Neuronal stem cell (in vitro differentiated cells): Measurements from ENCODE around the gene CDH13.

ENCODE experiments used
- DNase-seq: peaks from one replicate; pipeline ENCODE4 v3.0.0-alpha.2; 2013; ENCODE audit warnings: low spot score
- H2AFZ ChIP-seq: one replicate; pipeline ENCODE4 v1.6.1; 2013; ENCODE audit warnings: mild to moderate bottlenecking, low read length, inconsistent platforms
- H2AK5ac ChIP-seq: 2 replicates; pipeline ENCODE4 v1.6.1; 2013; ENCODE audit warnings: low read depth, mild to moderate bottlenecking, inconsistent platforms, low read length, moderate library complexity, mixed read lengths
- H2BK120ac ChIP-seq: 2 replicates; pipeline ENCODE4 v1.6.1; 2013; ENCODE audit warnings: low read depth, mild to moderate bottlenecking, inconsistent platforms, low read length, moderate library complexity, mixed read lengths
- H2BK12ac ChIP-seq: one replicate; pipeline ENCODE4 v1.6.1; 2013; ENCODE audit warnings: low read length, inconsistent platforms
- H2BK15ac ChIP-seq: 2 replicates; pipeline ENCODE4 v1.6.1; 2013; ENCODE audit warnings: mild to moderate bottlenecking, low read length, inconsistent platforms, mixed read lengths
- H2BK5ac ChIP-seq: one replicate; pipeline ENCODE4 v1.6.1; 2013; ENCODE audit warnings: inconsistent platforms, mild to moderate bottlenecking, low read length, moderate library complexity
- H3K14ac ChIP-seq: one replicate; pipeline ENCODE4 v1.6.1; 2013; ENCODE audit warnings: low read length, inconsistent platforms
- H3K18ac ChIP-seq: 2 replicates; pipeline ENCODE4 v1.6.1; 2013; ENCODE audit warnings: low read length, inconsistent platforms
- H3K23ac ChIP-seq: 2 replicates; pipeline ENCODE4 v1.6.1; 2013; ENCODE audit warnings: low read depth, mild to moderate bottlenecking, mixed read lengths, low read length, inconsistent platforms; ENCODE audit not compliant: poor library complexity
- H3K27ac ChIP-seq: replicated peaks from 3 replicates; pipeline ENCODE4 v1.5.1; 2013; ENCODE audit warnings: low read length, inconsistent platforms
- H3K27me3 ChIP-seq, 3 experiments: 2 replicates each; pipeline ENCODE4 v1.6.1; 2013; ENCODE audit warnings: low read length in 3 of 3, mild to moderate bottlenecking in 2 of 3, inconsistent platforms in 1 of 3, low read depth in 1 of 3, mixed read lengths in 1 of 3, moderate library complexity in 1 of 3; ENCODE audit not compliant: control insufficient read depth in 3 of 3, insufficient read depth in 3 of 3
- H3K36me3 ChIP-seq, 2 donors: replicated peaks in 1 of 2; 2 replicates each; pipeline ENCODE4 v1.6.1; 2013; ENCODE audit warnings: low read length in 2 of 2; ENCODE audit not compliant: control insufficient read depth in 2 of 2, insufficient read depth in 2 of 2
- H3K4ac ChIP-seq: 2 replicates; pipeline ENCODE4 v1.6.1; 2013; ENCODE audit warnings: inconsistent platforms, mild to moderate bottlenecking, low read length, moderate library complexity
- H3K4me1 ChIP-seq, 2 donors: 1 replicate in 1 of 2; 2 replicates in 1 of 2; pipeline ENCODE4 v1.6.1; 2013; ENCODE audit warnings: low read length in 2 of 2, low read depth in 1 of 2; ENCODE audit not compliant: control insufficient read depth in 2 of 2, insufficient read depth in 1 of 2
- H3K4me2 ChIP-seq: one replicate; pipeline ENCODE4 v1.6.1; 2013; ENCODE audit warnings: mild to moderate bottlenecking, low read length, inconsistent platforms; ENCODE audit not compliant: insufficient read depth, poor library complexity, severe bottlenecking
- H3K4me3 ChIP-seq, 2 donors: 2 replicates each; pipeline ENCODE4 v1.5.1; 2013; ENCODE audit warnings: low read length in 2 of 2, mild to moderate bottlenecking in 2 of 2, inconsistent platforms in 1 of 2, moderate library complexity in 1 of 2
- H3K79me1 ChIP-seq: one replicate; pipeline ENCODE4 v1.6.1; 2013; ENCODE audit warnings: low read depth, mild to moderate bottlenecking, inconsistent platforms, low read length, moderate library complexity
- H3K9ac ChIP-seq: one replicate; pipeline ENCODE4 v1.6.1; 2013; ENCODE audit warnings: mild to moderate bottlenecking, low read depth, low read length, inconsistent platforms; ENCODE audit not compliant: poor library complexity
- H3K9me3 ChIP-seq, 2 donors: replicated peaks in 1 of 2; 2 replicates each; pipeline versions ENCODE3 to v1.6.1; 2013; ENCODE audit warnings: low read length in 2 of 2, mild to moderate bottlenecking in 2 of 2, inconsistent platforms in 1 of 2, low read depth in 1 of 2, mixed read lengths in 1 of 2, moderate library complexity in 1 of 2; ENCODE audit not compliant: control insufficient read depth in 2 of 2, insufficient read depth in 1 of 2
- H4K8ac ChIP-seq: one replicate; pipeline ENCODE4 v1.6.1; 2013; ENCODE audit warnings: low read depth, mild to moderate bottlenecking, inconsistent platforms, low read length, moderate library complexity
- H4K91ac ChIP-seq: one replicate; pipeline ENCODE4 v1.6.1; 2013; ENCODE audit warnings: low read length, low read depth, mild to moderate bottlenecking, inconsistent platforms; ENCODE audit not compliant: poor library complexity
- WGBS, 2 donors: extraction: QIAGEN DNeasy Blood & Tissue Kit; methylation state at CpG; one replicate each; pipeline ENCODE4 v1.1.7; 2013; ENCODE audit warnings: missing lambda C conversion rate in 2 of 2, mixed read lengths in 1 of 2; ENCODE audit not compliant: insufficient read length in 2 of 2, insufficient replicate concordance in 1 of 2; ENCODE audit errors: extremely low coverage in 2 of 2; 5-methylcytosine and 5-hydroxymethylcytosine counted together

CDH13 gene

DNA sequence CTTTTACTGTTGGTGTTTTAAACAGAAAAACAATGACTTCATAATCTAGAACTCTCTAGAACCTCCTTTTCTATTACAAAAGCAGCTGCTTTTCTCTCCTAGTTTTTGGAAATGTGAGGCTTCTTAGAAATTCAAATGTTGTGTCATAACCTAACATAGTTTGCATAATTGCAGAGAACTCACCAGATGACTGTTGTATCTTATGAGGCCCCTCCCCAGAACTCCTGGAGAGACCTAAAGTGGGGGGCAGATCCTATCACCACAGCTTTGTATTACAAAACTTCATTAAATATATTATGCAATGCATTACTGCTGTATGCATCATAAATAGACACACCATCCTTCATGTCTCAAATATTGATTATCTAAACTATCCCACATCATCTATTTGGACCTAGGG lies 642.3 kb downstream of the CDH13 start:
- no peak overlapping the region for H2AFZ ChIP-seq

DNA sequence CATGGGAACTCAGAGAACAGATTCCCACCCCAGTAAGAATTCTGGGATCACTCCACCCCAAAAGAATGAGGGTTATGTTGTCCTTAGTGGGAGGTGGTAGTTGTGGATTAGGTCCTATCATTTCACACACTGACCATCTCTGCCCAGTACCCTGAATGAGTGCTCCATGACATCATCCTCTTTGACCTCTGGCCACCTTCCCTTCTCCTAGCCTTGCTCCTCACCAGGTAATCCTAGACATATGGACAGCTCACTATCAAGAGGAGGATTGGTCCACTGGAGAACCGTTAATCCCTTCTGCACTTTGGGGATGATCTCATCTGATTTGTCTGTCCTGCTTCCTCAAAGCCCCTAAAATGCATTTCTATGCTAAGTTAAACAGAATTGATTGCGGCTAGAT lies 642.8 kb downstream of the CDH13 start:
- no peaks in the 10 kb centered on the region for H3K9me3 ChIP-seq
- no peak overlapping the region for H2AFZ ChIP-seq
- H2AK5ac ChIP-seq: no peak overlapping the region
- H3K4me3 ChIP-seq: no peak overlapping the region
- H3K36me3 ChIP-seq: no peaks in the 10 kb centered on the region
- no peaks in the 10 kb centered on the region for H3K4me1 ChIP-seq
- no peak overlapping the region for H3K4ac ChIP-seq
- H3K79me1 ChIP-seq: no peaks in the 10 kb centered on the region
- no peak overlapping the region for H2BK120ac ChIP-seq
- WGBS, 2 donors: no CpG with 5 or more reads among the region's 2 CpGs
- no peak overlapping the region for H3K9ac ChIP-seq
- H3K18ac ChIP-seq: no peak overlapping the region
- no peak overlapping the region for H3K27ac ChIP-seq
- no peak for DNase-seq
- no peak overlapping the region for H4K91ac ChIP-seq
- no peak overlapping the region for H3K23ac ChIP-seq
- H2BK12ac ChIP-seq: no peak overlapping the region
- no peak overlapping the region for H2BK5ac ChIP-seq
- no peak overlapping the region for H2BK15ac ChIP-seq
- no peak overlapping the region for H3K4me2 ChIP-seq
- H3K14ac ChIP-seq: no peak overlapping the region
- H3K27me3 ChIP-seq: no peaks in the 10 kb centered on the region
- H4K8ac ChIP-seq: no peak overlapping the region

More for the DNA sequence above, 642.3 kb downstream of the CDH13 start:
- H3K14ac ChIP-seq: no peak overlapping the region
- H4K91ac ChIP-seq: no peak overlapping the region
- H3K4ac ChIP-seq: no peak overlapping the region
- H3K27me3 ChIP-seq: no peaks in the 10 kb centered on the region
- no peak overlapping the region for H3K4me2 ChIP-seq
- DNase-seq: no peak
- no peaks in the 10 kb centered on the region for H3K4me1 ChIP-seq
- H2AK5ac ChIP-seq: no peak overlapping the region
- no peaks in the 10 kb centered on the region for H3K9me3 ChIP-seq
- H3K9ac ChIP-seq: no peak overlapping the region
- no peak overlapping the region for H2BK120ac ChIP-seq
- no peak overlapping the region for H4K8ac ChIP-seq
- H3K4me3 ChIP-seq: no peak overlapping the region
- no peak overlapping the region for H2BK5ac ChIP-seq
- no peak overlapping the region for H3K23ac ChIP-seq
- no peak overlapping the region for H2BK12ac ChIP-seq
- no peak overlapping the region for H2BK15ac ChIP-seq
- no peak overlapping the region for H3K18ac ChIP-seq
- H3K27ac ChIP-seq: no peak overlapping the region
- H3K36me3 ChIP-seq: no peaks in the 10 kb centered on the region
- no peaks in the 10 kb centered on the region for H3K79me1 ChIP-seq

DNA sequence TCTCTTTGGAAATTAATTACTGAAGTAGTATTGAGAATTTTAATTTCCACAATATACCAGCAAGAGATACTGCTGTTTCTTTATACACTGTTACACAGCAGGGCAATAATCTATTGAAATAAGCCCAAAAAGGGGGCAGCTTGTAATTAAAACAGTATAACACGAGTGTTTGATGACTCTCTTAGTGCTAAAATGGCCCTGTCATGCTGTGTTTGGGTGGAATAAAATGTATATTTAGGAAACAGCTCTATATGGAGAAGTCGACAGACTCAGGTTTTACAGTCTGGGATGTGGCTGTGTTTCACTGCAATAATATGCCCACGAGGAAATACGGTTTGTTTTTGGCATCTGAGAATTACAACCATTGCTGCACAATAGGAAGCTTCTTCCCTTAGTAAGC lies 643.3 kb downstream of the CDH13 start:
- H3K14ac ChIP-seq: no peak overlapping the region
- H3K27ac ChIP-seq: no peak overlapping the region
- H3K36me3 ChIP-seq: no peaks in the 10 kb centered on the region
- no peak overlapping the region for H4K8ac ChIP-seq
- no peak overlapping the region for H2BK120ac ChIP-seq
- no peak overlapping the region for H2BK5ac ChIP-seq
- no peak overlapping the region for H2AFZ ChIP-seq
- H3K9ac ChIP-seq: no peak overlapping the region
- no CpG with 5 or more reads among the region's 4 CpGs for WGBS, 2 donors
- H3K4me2 ChIP-seq: no peak overlapping the region
- no peak overlapping the region for H3K4me3 ChIP-seq
- H2BK12ac ChIP-seq: no peak overlapping the region
- no peak for DNase-seq
- H3K4me1 ChIP-seq: no peaks in the 10 kb centered on the region
- no peaks in the 10 kb centered on the region for H3K27me3 ChIP-seq
- no peak overlapping the region for H3K23ac ChIP-seq
- H3K18ac ChIP-seq: no peak overlapping the region
- no peaks in the 10 kb centered on the region for H3K79me1 ChIP-seq
- H4K91ac ChIP-seq: no peak overlapping the region
- no peak overlapping the region for H2AK5ac ChIP-seq
- no peak overlapping the region for H2BK15ac ChIP-seq
- no peak overlapping the region for H3K4ac ChIP-seq
- H3K9me3 ChIP-seq: no peaks in the 10 kb centered on the region

DNA sequence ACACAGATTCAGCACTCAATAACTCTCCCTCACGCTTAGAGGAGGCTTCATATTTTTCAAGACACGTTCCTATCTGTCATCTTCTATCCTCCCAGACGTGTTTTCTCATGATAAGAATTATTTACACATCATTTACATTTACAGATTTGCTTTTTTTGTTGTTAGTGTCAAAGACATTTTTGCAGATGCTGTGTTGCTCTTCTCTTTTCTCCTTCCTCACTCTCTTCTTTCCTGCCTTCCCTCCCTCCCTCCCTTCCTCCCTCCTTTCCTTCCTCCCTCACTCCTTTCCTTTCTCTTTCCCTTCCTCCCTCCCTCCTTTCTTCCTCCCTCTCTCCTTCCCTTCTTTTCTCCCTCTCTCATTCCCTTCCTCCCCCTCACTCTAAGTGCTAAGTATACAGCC lies 643.9 kb downstream of the CDH13 start:
- Histone ChIP-seq H3K36me3 (no peaks in the 10 kb centered on the region), H3K9ac (no peak overlapping the region), H3K4ac (no peak overlapping the region), H2BK12ac (no peak overlapping the region), H3K27ac (no peak overlapping the region), H3K4me1 (no peaks in the 10 kb centered on the region), H3K14ac (no peak overlapping the region), H2AFZ (no peak overlapping the region), H2BK120ac (no peak overlapping the region), H3K79me1 (no peaks in the 10 kb centered on the region), H3K18ac (no peak overlapping the region), H3K9me3 (no peaks in the 10 kb centered on the region), H2BK5ac (no peak overlapping the region), H3K23ac (no peak overlapping the region), H2BK15ac (no peak overlapping the region), H3K4me3 (no peak overlapping the region), H3K4me2 (no peak overlapping the region), H4K91ac (no peak overlapping the region), H2AK5ac (no peak overlapping the region), H4K8ac (no peak overlapping the region), H3K27me3 (no peaks in the 10 kb centered on the region)
- DNase-seq: no peak
- no CpG with 5 or more reads among the region's 3 CpGs for WGBS, 2 donors
